Stomach smooth muscle (tissue), 2 donors: Measurements from ENCODE around the gene TNNC1.

Experiments
- H3K27ac ChIP-seq: one replicate; pipeline ENCODE4 v1.7.0; 2013; ENCODE audit warnings: mild to moderate bottlenecking, low read length, inconsistent platforms
- H3K27me3 ChIP-seq, 2 donors: one replicate each; pipeline ENCODE4 v1.7.0; 2013; ENCODE audit warnings: low read length in 2 of 2; ENCODE audit not compliant: insufficient read depth in 2 of 2, control insufficient read depth in 1 of 2
- H3K36me3 ChIP-seq, 2 donors: one replicate each; pipeline ENCODE4 v1.7.0; 2013; ENCODE audit warnings: low read length in 2 of 2; ENCODE audit not compliant: control insufficient read depth in 2 of 2, insufficient read depth in 2 of 2
- H3K4me1 ChIP-seq: one replicate; pipeline ENCODE4 v1.7.0; 2013; ENCODE audit warnings: low read length; ENCODE audit not compliant: control insufficient read depth, insufficient read depth
- H3K4me3 ChIP-seq, 2 donors: one replicate each; pipeline ENCODE4 v1.7.0; 2013; ENCODE audit warnings: low read length in 2 of 2
- H3K9ac ChIP-seq, 2 donors: one replicate each; pipeline ENCODE4 v1.7.0; 2013; ENCODE audit warnings: low read length in 2 of 2, mild to moderate bottlenecking in 1 of 2
- H3K9me3 ChIP-seq, 2 donors: one replicate each; pipeline ENCODE4 v1.7.0; 2013; ENCODE audit warnings: low read length in 2 of 2; ENCODE audit not compliant: control insufficient read depth in 2 of 2
- donor health status: healthy.
- donor health status: Pancreatic carcinoma.

Gene TNNC1

GRCh38 chr3:52402706-52403270 lies 51.1 kb downstream of the TNNC1 start:
- H3K9ac ChIP-seq = no peak overlapping the region
- H3K27ac ChIP-seq = no peak overlapping the region
- no peaks in the 10 kb centered on the region for H3K9me3 ChIP-seq
- H3K27me3 ChIP-seq = no peaks in the 10 kb centered on the region
- peaks cover 42 to 58% of the 10 kb centered on the region in 2 donors for H3K36me3 ChIP-seq
- peaks cover 6% of the 10 kb centered on the region for H3K4me1 ChIP-seq
- H3K4me3 ChIP-seq = no peak overlapping the region

- H3K36me3 ChIP-seq = peaks cover 35 to 57% of the 10 kb centered on the region in 2 donors
- no peaks in the 10 kb centered on the region for H3K27me3 ChIP-seq
- peaks cover 3% of the 10 kb centered on the region for H3K4me1 ChIP-seq
- no peak overlapping the region for H3K27ac ChIP-seq
- no peaks in the 10 kb centered on the region for H3K9me3 ChIP-seq
- no peak overlapping the region for H3K4me3 ChIP-seq
- H3K9ac ChIP-seq = no peak overlapping the region
Observed at GRCh38 chr3:52402101-52402521, 51.7 kb downstream of the TNNC1 start.

DNA sequence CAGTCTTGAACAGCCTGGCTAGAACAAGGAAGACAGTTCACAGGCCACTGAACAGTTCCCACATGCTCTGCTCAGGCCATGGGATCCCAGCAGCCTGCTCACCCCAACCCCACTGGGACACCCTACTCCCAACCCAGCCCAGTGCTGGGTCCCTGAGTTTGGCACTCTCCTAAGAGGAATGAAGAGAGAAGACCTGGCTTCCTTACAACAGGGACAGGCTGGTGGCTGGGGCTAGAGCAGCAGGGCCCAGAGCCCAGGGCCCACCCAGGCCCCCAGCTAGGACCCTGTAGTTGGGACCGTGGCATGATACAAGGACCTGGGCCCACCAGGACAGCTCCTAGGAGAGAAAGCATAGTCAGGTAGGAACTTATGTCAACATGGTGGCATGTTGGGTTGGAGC lies 52.3 kb downstream of the TNNC1 start:
- H3K9me3 ChIP-seq = no peaks in the 10 kb centered on the region
- H3K4me1 ChIP-seq = peaks cover 3% of the 10 kb centered on the region
- no peak overlapping the region for H3K4me3 ChIP-seq
- no peaks in the 10 kb centered on the region for H3K27me3 ChIP-seq
- H3K36me3 ChIP-seq = peaks cover 29 to 52% of the 10 kb centered on the region in 2 donors
- H3K9ac ChIP-seq = no peak overlapping the region
- H3K27ac ChIP-seq = no peak overlapping the region
